ENCODE measurements around the gene USH1G. TPM values are rescaled to one million over a fixed set of nuclear protein-coding genes. Genes with fewer than 3 reads are reported as not detected.

Gene USH1G
- total and polyA plus RNA-seq, 2 of the 13 experiments (the other 11 are each of a cell fraction or from before 2014, with no cell fraction given) = 0.04 TPM; not detected in 1

- peak; percentile 14; the same call in 1 of the 2 replicates for TF ChIP-seq NRL (CRISPR knock-in tag; IDR thresholded peaks at IDR 0.05; ENCODE audit: borderline replicate concordance)
- TF ChIP-seq ZMYM3 (CRISPR knock-in tag; IDR thresholded peaks at IDR 0.05) = no peak
- TF ChIP-seq TIGD3 (CRISPR knock-in tag; IDR thresholded peaks at IDR 0.05; ENCODE audit: borderline replicate concordance) = no peak
- TF ChIP-seq HCFC1 (IDR thresholded peaks at IDR 0.05; ENCODE audit: low read depth, low read length) = no peak
- peak; percentile 40; the same call in 1 of the 2 replicates for TF ChIP-seq NFKB2 (CRISPR knock-in tag; IDR thresholded peaks at IDR 0.05; ENCODE audit: borderline replicate concordance)
- TF ChIP-seq HIVEP1 (CRISPR knock-in tag; IDR thresholded peaks at IDR 0.05) = 0 out of 2 replicates have a peak, but pooled peaks have one; percentile 49
- 0 out of 4 replicates have a peak, but pooled peaks of 1 of the 2 experiments have one; percentile 44 for TF ChIP-seq KLF16 (CRISPR knock-in tag; IDR thresholded peaks at IDR 0.05)
- TF ChIP-seq IRF2 (CRISPR knock-in tag; IDR thresholded peaks at IDR 0.05) = 0 out of 2 replicates have a peak, but pooled peaks have one; percentile 26
- TF ChIP-seq MTF1 (CRISPR knock-in tag; IDR thresholded peaks at IDR 0.05) = no peak
- peak; percentile 50; the same call in 1 of the 2 replicates for TF ChIP-seq RFXAP (CRISPR knock-in tag; IDR thresholded peaks at IDR 0.05; ENCODE audit: borderline replicate concordance)
- TF ChIP-seq SMC3 (IDR thresholded peaks at IDR 0.05; ENCODE audit: low read length) = peak; percentile 76
- TF ChIP-seq ZFP91 (CRISPR knock-in tag; IDR thresholded peaks at IDR 0.05; ENCODE audit: borderline replicate concordance) = peak; percentile 31; the same call in 1 of the 2 replicates
- TF ChIP-seq CSRNP1 (CRISPR knock-in tag; IDR thresholded peaks at IDR 0.05) = no peak
- TF ChIP-seq HINFP (CRISPR knock-in tag; IDR thresholded peaks at IDR 0.05; ENCODE audit: low read depth) = 0 out of 2 replicates have a peak, but pooled peaks have one; percentile 25
- TF ChIP-seq ZNF574 (CRISPR knock-in tag; IDR thresholded peaks at IDR 0.05) = 0 out of 2 replicates have a peak, but pooled peaks have one; percentile 14
- 0 out of 2 replicates have a peak, but pooled peaks have one; percentile 22 for TF ChIP-seq FOSL2 (CRISPR knock-in tag; IDR thresholded peaks at IDR 0.05)
These were observed 35.1 kb upstream of the USH1G start (continued) for GRCh38 chr17:74957935-74958740.

All from HepG2 (cell line).